ENCODE data around the gene CMTM6.
"Not testable (repeated sequence)": the region's sequence is repeated elsewhere in the genome, so short reads cannot be mapped to it uniquely, and the experiment has no call there.

CMTM6 gene

DNA sequence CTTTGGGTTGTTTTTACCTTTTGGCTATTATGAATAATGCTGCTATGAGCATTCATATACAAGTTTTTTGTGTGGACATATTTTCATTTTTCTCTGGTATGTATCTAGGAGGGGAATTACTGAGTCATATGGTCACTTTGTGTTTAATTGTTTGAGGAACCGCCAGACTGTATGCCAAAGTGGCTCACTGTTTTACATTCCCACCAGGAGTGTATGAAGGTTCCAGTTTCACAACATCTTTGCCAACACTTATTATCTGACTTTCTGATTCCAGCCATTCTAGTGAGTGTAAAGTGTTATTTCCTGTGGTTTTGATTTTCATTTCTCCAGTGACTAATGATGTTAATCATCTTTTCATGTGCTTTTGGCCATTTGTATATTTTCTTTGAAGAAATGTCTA is 59.2 kb downstream of the CMTM6 start:
- no peak for DNase-seq (ENCODE audit: low spot score)

GRCh38 chr3:32442766-32443165 is 59.9 kb downstream of the CMTM6 start:
- no peak for DNase-seq (ENCODE audit: low spot score)

GRCh38 chr3:32440611-32441350 is 61.9 kb downstream of the CMTM6 start:
- DNase-seq (ENCODE audit: low spot score): no peak

- not testable (repeated sequence) for DNase-seq (ENCODE audit: low spot score)
These were observed 63.2 kb downstream of the CMTM6 start for GRCh38 chr3:32439421-32439820.

DNA sequence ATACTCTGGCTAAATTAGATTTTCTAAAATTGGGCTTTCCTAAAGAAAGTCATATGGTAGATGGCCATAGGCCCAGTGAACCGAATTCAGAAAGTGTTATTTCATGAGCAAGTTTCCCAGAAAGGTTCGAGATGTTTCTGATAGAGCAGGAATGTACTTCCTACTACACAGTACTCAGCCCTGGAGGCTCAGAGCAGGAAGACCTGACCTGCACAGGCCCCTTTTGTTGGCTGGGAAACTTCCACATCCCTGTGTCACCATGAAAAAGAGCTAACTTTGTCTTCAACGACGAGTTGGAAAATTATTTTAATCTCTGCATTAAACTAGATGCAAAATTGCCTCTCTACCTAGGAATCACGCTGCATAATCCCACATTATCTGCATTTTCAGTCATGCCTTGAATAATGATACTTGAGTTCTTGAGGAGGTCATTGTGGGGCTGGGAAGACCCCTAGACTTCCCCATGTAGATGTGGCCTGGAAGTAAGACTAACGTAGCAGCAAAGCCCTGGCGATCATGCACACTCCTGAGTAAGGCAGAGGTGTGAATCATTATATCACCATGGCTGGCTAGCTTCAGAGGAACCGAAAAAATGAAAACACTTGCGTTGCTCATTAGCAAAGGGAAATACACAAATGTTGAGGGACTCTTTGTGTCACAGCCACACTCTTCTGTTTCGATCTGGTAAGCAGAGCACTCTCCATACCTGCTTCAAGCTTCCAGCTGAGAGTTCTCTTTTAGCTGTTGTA is 63.9 kb downstream of the CMTM6 start:
- no peak for DNase-seq (ENCODE audit: low spot score)

GRCh38 chr3:32437896-32438295 is 64.8 kb downstream of the CMTM6 start:
- DNase-seq (ENCODE audit: low spot score): no peak

GRCh38 chr3:32436816-32437189 is 65.8 kb downstream of the CMTM6 start:
- no peak for DNase-seq (ENCODE audit: low spot score)

DNA sequence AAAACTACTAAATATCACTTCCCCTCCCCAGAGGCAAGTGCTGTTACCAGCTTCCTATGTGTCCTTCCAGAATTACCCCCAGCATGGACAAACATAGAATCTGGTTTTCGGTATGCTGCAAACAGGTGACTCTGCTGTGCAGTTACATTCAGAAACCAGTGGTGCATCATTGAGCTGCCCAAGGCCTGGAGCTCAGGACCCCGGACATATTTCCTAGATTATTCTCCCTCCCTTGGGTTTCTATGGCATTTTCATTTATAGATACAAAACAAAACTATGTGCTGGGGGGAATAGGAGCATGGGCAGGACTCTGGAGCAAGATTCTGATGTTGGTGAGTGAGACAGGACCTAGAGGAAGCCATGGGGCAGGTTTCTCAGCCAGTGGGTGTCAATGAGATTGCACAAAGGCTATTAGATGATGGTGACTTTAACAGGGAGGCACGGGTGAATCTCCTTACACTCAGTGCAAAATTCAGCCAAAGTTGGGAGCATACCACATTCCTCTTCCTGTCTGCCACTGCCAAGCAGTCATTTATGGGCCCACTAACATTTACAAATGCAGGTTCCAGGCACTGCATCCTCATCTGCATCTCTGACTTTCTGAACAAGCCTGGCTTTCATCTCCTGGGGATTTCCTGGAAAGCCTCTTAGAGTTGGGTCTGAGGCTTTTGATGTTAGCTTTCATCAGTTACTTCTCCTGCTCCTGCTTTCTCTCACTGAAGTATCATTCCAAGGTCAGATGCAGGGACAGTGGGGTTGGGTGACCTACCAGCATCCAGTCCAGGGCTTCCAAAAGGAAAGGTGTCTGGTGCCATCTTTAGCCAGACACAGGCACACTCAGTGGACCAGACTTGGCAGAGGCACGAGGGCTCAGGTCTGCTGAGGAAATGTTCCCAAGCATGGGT is 66.5 kb downstream of the CMTM6 start:
- no peak for DNase-seq (ENCODE audit: low spot score)

DNA sequence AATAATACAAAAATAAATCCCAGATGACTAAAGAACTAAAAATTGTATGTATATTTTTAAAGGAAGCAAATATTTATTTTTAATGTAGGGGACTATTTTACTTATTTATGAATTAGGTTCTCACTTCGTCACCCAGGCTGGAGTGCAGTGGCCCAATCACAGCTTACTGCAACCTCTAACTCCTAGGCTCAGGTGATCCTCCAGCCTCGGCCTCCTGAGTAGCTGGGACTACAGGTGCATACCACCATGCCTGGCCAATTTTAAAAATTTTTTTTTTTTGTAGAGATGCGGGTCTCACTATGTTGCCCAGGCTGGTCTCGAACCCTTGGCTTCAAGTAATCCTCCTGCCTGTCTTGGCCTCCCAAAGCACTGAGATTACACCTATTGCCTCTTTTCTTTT is 68.4 kb downstream of the CMTM6 start:
- no peak for DNase-seq (ENCODE audit: low spot score)

DNA sequence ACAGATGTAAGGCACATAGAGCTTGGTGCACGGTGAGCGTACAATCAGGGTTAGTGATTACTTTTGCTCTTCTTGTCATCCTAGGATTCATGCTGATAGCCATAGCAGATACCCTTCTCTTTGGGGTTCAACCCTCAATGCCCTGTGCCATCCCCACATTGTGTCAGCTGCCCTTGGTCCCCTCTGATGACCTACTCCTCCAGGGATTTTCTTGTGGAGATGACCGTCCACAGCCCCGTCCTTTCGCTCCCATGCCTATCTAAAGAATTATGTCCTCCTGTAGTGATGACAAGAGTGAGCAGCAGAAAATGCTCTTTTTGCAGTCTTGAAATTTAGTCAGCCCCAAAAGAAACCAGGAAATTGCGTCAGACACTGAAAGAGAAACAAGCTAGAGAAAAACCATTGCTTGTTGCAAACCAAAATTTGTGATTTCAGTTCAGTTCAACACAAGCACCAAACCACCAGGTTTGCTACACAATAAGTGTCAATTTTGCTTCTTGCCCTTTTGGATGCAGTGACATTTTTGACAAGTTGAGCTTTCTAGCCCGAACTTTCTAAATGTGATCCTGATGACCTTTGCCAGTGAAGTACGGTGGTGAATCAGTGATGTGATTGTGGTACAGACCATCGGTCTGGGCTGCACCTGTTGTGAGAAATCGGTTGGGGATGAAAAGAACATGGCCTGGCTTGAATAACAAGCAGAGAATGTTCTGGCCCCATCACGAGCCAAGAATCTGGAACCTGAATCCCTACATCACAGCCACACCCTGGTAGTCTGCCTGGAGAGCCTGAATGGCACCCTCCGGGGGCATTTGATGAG is 69.7 kb downstream of the CMTM6 start:
- DNase-seq (ENCODE audit: low spot score): no peak

- DNase-seq (ENCODE audit: low spot score): no peak
These were observed 70.5 kb downstream of the CMTM6 start for GRCh38 chr3:32432045-32432710.

DNA sequence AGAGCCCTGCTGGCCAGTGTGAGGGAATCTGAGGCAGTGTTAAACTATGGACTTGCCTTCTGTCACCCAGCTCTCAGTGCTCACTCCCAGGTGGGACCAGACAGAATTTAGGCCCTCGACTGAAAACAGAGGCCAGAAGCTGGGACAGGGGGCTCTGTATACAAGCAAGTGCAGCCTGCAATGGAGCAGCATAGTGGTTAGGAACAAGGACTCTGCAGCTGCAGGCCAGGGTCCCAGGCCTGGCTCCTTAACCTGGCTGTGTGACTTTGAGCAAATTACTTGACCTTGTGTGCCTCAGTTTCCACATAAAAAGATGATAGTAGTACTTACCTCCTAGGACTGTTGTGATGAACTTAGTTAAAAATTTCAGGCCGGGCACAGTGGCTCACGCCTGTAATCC is 71.2 kb downstream of the CMTM6 start:
- no peak for DNase-seq (ENCODE audit: low spot score)
